ENCODE data around the gene TRIM50.
"Not testable (repeated sequence)": the region's sequence is repeated elsewhere in the genome, so short reads cannot be mapped to it uniquely, and the experiment has no call there.

TRIM50 gene

DNA sequence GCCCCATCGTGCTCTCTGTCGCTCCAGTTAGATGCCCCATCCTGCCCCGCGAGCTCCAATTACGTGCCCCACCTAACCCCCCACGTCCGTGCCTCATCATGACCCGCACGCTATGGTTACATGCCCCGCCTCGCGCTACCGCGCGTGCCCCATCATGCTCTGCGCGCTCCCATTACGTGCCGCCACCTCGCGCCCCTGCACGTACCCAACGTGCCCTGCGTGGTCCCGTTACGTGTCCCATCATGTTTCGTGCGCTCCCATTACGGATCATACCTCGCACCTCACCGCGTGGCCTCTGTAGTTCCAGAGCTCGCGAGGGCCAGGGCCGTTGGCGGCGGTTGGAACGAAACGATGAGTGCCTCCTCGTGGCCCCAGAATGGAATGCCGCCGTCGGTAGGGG is at the start of gene TRIM50, which contains the start of gene FKBP6:
TSS of gene TRIM50 (minus strand) at position 161 of the 400 bp plus-strand sequence. CDS start 3,295 bp downstream, outside the sequence.
TSS of gene FKBP6 (plus strand) at position 240 of the 400 bp plus-strand sequence. CDS start 268 bp downstream, outside the sequence.
- not testable (repeated sequence) for DNase-seq

DNA sequence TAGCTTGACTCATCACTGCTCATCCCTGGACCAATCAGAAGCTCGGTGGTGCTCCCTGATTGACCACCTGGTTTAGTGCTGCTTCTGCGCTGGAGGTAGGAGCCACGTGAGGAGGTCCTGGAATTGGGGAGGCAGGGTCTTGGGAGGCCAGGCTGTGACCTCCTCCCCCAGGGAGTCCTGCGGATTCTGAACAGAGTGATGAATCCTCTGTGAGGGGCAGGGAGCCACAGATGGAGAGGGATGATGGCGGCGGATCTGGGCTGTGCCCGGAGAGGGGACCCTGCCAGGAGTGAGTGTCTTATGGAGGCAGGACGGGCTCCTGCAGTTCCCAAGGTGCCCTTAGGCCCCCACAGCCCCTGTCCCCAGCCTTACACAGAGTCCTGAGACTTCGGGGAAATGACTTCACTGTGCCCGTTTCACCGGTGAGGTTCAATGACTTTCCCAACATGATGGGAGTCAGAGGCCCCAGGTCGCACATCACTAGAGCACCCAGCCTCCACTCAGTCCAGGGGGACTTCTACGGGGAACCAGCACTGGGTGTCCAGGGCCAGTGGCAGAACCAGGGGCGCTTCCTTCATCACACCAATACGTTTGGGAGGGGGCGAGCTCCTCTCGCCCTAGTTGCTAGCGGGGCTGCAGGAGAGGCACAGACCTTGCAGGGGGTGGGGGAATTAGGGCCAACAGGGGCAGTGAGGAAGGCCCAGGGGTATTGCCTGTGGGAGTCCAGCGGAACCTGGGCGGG is 49.0 kb upstream of the TRIM50 start:
- no peak for DNase-seq

DNA sequence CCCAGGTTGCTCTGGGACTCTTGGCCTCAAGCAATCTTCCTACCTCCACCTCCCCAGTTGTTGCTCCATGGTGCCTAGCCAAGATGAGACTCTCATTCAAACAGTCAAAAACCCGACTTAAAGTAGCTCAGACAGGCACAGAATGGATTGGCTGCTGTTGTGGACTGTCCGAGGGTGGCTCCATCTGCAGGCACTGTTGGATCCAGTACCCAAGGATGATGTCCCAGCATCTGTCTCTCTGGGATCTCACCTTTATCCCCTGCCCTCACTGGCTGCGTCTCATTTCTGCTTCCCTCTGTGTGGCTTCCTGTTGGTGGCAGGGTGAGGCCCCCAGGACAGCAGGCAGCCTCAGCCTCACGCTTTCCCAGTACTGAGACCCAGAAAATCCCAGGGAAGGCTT is 48.4 kb upstream of the TRIM50 start:
- not testable (repeated sequence) for DNase-seq

DNA sequence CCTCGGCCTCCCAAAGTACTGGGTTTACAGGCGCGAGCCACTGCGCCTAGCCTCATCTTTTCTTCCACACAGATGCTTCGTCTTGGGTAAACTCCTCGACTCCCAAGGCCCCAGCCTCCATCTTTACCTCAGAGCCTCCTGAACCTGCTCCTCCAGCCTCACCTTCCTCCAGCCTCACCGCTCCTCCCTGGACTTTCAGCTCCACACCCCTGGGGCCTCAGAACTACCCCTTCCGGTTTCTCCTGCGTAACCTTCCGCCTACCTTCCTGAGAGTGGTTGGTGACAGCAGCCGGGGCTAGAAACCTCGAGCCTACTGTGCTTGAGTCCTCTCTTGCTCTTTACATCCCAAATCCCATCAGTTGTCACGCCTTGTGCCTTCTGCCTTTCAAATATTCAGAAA is 45.9 kb upstream of the TRIM50 start:
- no peak for DNase-seq

DNA sequence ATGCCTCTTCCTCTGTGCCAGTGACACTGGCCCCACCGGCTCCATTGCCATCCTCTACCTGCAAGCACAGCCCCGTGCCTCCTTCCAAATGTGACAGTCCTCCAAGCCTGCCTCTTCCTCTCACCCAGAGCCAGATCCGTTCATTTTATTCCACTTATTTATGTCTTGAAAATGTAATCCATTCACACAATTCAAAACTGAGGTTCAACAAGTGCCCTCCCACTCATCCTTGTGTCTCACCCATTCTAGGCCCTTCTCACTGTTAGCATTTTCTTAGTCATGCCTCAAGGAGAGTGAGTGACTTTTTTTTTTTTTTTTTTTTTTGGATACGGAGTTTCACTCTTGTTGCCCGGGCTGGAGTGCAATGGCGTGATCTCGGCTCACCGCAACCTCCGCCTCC is 41.7 kb upstream of the TRIM50 start:
- DNase-seq = no peak

DNA sequence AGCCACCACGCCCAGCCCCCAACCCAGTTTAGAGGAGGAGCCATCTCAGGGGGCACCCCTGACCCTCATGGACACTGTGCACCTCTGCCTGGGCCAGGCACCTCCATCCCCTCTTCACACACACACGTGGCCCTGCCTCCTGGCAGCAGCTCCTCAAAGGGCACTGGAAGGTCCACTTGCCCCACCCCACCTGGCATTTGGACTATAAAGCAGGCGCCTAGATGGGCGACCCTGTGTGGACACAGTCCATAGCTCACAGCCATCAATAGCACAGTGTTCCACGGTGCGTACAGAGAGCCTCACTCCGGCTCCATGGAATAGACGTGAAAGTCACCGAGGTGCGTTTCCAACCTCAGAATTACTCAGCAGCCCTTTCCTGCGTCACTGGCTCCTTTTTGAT is 41.1 kb upstream of the TRIM50 start:
- no peak for DNase-seq

DNA sequence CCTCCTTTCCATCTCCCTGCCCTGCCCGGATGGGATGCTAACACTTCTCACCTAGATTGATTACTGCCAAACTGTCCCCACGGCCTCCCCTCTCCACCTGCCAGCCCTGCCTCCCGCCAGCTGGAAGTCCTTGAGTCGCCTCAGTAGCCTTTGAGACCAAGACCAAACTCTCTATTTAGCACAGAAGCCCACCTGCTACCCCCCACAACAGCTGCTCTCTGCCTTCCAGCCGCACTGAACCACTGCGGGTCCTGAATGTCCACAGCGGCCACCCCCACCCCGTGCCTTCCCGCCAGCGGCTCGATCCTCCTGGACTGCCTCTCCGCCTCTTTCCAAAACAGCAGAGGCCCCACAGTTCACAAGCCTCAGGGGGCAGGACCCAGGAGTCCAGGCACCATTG is 39.1 kb upstream of the TRIM50 start:
- no peak for DNase-seq

DNA sequence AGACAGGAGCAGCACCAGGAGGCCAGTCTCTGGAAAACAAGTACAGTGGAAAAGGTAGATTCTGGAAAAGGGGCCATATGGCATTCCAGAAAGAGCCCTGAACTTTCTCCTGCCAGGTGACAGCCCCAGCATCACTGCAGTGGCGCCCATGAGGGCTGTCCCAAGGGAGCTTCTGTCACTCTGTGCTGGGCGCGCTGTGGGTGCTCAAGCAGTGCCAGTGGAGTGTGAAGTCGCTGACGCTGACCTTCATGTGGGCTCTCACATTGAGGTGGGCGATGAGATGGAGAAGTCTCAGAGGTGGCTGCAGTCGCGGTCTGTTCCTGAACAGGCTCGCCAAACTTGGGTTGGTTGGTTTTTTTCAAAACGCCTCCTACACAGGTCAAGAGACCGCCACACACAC is 38.2 kb upstream of the TRIM50 start:
- DNase-seq = no peak

DNA sequence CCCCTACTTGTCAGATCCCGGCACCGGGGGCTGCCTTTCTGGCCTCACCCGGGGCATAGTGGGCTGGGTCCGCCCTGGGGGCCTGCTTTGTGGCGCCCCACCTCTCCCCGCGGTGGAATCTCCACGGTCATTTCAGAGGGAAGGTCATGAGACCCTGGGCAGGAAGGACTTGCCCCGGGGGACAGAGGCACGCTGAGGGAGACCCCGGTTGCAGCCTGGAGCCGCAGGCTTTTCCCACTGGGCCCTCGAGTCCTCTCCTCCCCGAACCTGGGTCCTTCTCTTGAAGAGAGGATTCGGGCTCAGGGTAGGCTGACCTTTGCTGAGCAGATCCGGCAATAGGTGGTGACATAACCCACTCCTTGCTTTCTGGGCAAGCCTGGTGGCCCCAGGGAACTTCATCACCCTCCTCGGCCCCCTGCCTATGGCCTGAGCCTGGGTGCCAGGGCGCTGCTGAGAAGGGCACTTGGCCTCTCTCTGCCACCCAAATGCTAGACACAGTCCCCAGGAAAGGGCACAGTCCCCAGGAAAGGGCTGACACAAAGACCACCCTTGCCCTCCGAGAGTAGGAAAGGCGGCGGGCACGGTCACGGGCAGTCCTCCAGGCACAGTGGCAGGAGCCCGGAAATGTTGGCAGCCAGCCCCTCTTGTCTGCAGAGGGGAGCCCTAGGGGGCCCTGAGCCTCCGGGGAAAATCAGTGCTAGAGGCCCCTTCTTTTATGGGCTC is 36.3 kb upstream of the TRIM50 start:
- no peak for DNase-seq

DNA sequence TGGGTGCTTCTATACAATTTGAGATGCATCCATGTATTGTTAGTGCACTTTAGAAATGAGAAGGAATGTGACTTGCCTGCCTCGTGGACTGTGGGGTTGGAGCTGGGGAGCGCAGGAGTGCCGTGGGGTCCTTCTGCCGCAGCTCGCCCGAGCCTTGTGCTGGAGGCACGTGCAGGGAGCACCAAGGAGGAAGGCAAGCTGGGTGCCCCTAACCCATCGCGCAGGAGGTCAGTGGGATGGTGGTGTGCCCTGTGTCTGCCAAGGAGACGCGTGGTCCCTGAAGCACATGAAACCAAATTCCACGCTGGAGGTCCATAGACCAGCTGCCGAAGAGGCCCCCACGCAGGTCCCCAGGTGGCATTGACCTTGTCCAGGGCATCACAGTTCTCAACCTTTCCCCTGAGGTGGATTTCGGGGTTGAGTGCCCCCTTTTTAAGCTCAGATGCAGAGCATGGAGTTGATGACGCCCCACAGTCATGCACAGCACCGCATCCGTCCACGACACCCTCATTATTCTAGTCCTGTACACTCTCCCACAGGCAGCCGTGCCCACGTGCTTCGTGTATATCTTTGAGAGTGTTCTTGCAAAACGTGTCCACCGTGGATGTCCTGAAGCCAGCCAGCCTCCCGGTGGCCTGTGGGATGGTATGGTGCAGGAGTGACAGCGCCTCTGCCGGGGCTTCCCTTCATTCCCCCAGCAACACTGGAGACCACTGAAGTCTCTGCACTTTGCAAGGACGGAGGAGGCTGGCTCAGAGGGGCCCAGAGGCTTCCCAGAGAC is 35.5 kb upstream of the TRIM50 start:
- DNase-seq = no peak

DNA sequence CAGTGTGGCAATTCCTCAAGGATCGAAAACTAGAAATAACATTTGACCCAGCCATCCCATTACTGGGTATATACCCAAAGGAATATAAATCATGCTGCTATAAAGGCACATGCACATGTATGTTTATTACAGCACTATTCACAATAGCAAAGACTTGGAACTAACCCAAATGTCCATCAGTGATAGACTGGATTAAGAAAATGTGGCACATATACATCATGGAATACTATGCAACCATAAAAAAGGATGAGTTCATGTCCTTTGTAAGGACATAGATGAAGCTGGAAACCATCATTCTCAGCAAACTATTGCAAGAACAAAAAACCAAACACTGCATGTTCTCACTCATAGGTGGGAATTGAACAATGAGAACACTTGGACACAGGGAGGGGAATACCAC is 32.7 kb upstream of the TRIM50 start:
- DNase-seq = not testable (repeated sequence)

DNA sequence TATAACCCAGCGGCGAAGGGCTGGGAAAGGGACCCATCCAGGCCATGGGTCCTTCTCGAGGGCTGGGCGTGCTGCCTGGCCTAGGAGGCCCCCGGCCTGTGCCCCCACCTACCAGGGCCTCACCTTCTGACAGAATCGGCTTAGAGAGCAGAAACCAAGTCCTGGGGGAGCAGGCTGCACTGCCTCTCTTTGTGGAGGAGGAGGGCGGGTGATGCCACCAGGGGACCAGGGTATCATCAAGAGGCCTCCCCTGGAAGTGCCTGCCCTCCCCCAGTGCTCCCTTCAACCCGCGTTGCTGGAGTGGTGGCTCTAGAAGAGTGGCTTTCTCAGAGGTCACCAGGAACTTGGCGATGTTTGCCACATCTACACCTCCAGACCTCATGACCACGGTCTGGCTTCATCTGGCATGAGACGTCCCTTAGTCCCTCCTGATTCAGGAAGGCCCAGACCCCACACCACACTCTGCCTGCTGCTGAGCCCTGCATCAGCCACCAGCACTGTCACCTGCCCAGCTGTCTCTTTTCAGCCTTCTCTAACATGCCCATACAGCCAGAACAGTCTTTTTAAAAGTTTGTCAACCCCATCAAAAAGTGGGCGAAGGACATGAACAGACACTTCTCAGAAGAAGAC is 32.0 kb upstream of the TRIM50 start:
- DNase-seq = no peak

DNA sequence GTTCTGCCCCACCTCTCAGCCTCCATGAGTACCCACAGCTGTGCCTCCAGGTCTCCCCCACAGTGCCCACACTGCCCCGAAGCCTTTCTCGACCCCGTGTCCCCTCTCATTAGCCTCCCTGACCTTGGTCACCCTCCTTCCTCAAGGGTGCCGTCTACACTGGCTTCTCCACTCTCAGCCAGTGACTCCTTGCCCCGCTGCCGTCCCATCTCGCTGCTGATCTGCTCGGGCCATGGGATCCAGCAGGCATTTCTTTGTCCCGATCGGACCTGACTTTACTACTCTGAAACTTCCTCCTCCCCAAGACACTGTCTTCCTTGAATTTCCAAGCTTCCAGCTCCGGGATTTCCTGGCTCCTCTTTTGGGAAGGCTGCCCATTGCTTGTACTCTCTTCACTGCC is 31.4 kb upstream of the TRIM50 start:
- no peak for DNase-seq

DNA sequence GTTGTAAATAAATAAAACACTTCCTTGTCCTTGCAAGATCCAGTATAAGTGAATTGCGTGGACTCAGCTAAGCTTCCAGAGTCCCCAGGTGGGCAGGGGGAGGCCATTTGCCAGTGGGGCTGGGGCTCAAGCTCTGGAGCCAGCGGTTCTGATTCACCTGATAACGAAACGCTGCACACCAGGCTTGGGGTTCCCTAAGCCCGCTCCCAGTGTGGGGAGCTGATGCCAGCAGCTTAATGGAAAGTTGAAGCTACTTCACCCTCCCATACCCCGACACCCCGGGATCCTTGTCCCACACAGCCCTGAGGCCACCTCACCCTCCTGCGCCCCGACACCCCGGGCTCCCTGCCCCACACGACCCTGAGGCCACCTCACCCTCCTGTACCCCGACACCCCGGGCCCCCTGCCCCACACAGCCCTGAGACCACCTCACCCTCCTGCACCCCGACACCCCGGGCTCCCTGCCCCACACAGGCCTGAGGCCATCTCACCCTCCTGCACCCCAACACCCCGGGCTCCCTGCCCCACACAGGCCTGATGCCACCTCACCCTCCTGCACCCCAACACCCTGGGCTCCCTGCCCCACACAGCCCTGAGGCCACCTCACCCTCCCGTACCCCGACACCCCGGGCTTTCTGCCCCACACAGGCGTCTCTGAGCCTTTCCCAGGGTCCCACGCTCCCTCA is 30.9 kb upstream of the TRIM50 start:
- DNase-seq = no peak

DNA sequence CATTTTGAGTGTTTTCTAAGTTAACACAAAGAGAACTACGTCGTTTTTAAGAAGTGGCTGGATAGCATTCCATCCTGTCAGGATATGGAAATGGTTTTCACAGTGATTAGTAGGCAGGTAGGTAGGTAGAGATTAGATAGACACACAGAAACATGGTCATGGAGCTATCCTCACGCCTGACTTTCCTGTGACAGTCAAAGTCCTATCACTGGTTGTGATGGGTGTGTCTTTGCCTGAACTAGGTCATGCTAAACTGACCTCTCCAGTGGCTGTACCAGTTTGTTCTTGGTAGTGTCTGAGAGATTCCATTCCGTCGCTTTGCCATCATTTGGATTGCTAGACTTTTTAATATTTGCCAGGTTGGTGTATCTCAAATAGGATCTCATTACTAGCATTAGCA is 28.3 kb upstream of the TRIM50 start:
- no peak for DNase-seq

DNA sequence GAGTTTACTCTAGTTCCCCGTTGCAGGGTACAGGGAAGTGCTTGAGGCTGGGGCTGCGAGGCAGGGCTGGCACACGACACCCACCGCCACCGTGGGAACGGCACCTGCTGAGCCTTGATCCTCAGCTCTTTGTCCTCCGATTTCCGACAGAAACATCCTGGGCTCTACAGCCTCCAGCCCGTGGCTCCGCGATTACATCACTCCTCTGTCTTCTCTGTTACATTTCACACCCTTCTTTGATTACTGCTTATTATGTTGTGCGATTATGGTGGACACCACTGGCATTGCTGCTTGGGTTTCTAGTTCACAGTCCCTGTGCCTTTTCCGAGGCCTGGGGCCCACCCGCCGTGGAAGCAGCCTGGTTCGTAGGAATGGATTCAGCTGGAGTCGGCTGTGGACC is 26.9 kb upstream of the TRIM50 start:
- DNase-seq = no peak

DNA sequence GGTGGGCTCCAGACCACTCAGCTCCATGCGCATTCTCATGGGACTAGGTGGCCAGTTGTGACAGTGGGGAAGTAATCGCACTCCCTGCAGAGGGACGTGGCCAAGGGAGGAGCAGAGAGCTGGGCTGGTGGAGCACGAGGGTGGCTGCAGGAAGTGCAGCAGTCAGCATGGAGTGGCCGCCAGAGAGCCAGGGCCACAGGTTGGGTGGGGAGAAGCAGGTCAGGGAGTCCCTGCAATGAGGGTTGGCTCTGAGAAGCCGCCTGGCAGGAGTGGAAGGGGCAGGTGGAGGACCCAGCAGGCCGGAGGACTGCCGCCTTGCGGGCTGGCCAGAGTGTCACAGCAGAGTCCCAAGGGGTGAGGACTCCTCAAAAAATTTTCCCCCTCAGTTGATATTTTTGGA is 26.3 kb upstream of the TRIM50 start:
- DNase-seq = no peak

DNA sequence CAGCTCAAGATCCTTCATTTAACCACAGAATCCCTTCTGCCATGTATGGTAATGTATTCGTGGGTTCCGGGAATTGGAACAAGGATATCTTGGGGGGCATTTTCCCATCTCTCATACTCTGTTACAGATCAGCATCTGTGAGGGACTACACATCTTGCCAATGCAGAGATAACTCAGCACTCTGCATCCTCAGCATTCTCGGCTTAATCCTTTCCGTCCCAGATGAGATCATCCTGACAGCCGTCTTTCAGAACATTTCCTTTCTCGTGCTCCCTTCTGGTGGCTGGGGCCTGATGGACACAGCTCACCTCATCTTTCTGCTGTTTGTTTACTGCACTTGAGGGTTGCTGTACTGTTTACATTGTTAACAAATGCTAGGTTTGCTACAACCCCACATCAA is 25.4 kb upstream of the TRIM50 start:
- no peak for DNase-seq

DNA sequence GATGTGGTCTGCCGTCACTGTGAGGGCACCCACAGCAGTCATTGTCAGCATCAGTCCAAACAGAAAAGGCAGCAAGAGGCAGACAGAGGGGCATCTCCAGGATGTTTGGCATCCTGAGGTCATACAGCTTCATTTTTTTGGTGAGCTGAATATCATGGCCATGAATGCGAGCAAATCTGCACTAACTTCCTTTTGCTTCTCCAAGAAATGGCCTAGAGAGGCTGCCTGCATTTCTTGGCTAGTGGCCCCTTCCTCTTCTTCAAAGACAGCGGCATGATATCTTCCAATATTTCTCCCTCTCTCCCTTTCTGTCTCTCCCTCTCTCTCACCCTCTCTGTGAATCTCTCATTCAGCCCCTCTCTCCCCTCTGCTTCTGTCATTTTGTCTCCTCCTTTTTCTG is 24.9 kb upstream of the TRIM50 start:
- no peak for DNase-seq

DNA sequence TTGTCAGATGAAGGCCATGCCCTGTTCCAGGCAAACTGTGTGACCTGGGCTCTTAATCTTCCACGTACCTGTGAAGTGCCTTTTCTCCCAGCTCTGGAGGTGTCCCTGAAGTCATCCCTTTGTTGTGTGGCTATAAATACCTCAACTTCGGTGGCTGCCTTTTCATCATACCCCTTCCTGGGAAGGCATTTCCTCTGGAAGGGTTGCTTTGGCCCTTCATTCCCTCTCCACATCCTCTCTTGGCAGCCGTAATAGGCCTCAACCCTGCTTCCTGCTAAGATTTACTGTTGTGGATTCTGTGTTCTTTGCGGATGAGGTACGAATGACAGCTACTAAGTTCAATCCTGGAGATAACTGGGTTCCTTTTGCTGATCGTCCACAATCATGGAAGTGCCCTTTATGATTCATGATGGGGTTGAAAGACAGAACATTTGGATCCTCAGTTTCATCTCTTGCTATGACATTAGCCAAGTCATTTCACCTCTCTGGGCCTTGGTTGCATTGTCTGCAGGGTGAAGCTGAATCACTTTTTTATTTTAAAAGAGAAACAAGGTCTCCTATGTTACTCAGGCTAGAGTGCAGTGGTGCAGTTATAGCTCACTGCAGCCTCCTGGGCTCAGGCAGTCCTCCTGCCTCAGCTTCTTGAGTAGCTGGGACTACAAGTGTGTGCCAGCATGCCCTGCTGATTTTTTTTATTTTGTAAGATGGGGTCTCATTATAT is 23.7 kb upstream of the TRIM50 start:
- DNase-seq = no peak

DNA sequence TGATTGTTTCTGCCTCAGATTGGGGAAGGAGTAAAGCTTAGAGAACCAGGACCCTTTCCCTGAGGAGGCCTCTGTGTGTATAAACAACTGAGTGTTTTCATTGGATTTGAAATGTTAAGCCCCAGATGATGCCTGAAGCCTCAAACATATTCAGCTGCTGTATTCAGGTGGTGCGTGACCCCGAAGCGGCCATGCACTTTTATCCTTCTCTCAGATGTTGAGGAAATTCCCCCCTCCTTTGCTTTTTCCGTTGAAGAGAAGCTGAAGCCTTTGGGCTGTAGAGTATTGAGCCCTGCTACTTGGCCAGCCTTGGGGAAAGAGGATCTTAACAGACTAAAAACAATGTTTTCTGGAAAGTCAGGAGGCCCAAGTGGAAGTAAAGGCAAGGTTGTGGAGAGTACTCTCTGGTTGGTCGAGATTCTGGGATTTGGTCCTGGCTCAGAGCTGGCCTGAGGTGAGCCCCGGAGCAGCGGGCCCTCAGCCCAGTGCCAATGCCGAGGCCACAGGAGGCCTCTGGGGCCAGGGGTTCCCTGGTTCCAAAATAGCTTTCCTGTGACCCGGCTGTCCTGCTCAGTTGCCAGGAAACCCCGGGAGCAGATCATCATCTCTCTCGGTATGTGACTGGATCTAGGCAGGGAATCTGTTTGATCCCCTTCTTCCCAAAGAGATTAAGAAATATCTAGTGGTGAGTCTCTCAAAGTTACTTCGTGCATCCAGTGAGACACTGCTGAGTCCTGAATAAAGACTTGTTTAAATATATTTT is 22.6 kb upstream of the TRIM50 start:
- DNase-seq = no peak
